MM.1S (cell line): ENCODE data around the gene PCDHA1.

Experiments used
- DNase-seq: peaks from one replicate; pipeline ENCODE4 v3.0.0-alpha.2; 2015
- H2AFZ ChIP-seq: fragments of 300-600 bp; sonication (generic); 2 replicates; pipeline ENCODE4 v1.6.0; 2016; ENCODE audit warnings: antibody characterized with exemption, low read length
- H3F3A ChIP-seq: fragments of 300-600 bp; sonication (generic); 2 replicates; pipeline ENCODE4 v1.6.1; 2016; ENCODE audit warnings: mild to moderate bottlenecking, antibody characterized with exemption, low read length, moderate library complexity, mixed read lengths; ENCODE audit not compliant: insufficient read depth
- H3K27ac ChIP-seq: fragments of 300-600 bp; sonication (generic); 2 replicates; pipeline ENCODE4 v1.5.1; 2016; ENCODE audit warnings: mild to moderate bottlenecking, low read length
- H3K27me3 ChIP-seq: fragments of 300-600 bp; sonication (generic); replicated peaks from 2 replicates; pipeline ENCODE4 v1.6.0; 2016; ENCODE audit warnings: low read length; ENCODE audit not compliant: insufficient read depth
- H3K36me3 ChIP-seq: fragments of 300-600 bp; sonication (generic); replicated peaks from 2 replicates; pipeline ENCODE4 v1.6.1; 2016; ENCODE audit warnings: mild to moderate bottlenecking, low read length, mixed read lengths; ENCODE audit not compliant: insufficient read depth
- H3K4me1 ChIP-seq: fragments of 300-600 bp; sonication (generic); 2 replicates; pipeline ENCODE4 v1.6.1; 2016; ENCODE audit warnings: low read length, mixed read lengths
- H3K4me2 ChIP-seq: fragments of 300-600 bp; sonication (generic); 2 replicates; pipeline ENCODE4 v1.6.0; 2016; ENCODE audit warnings: low read depth, low read length
- H3K4me3 ChIP-seq: fragments of 300-600 bp; sonication (generic); 2 replicates; pipeline ENCODE4 v1.5.1; 2016; ENCODE audit warnings: low read length, mixed read lengths
- H3K79me2 ChIP-seq: fragments of 300-600 bp; sonication (generic); 2 replicates; pipeline ENCODE4 v1.6.1; 2016; ENCODE audit warnings: mixed run types, low read length, mixed read lengths
- H3K9ac ChIP-seq: fragments of 300-600 bp; sonication (generic); 2 replicates; pipeline ENCODE4 v1.6.1; 2016; ENCODE audit warnings: low read length, mixed read lengths
- H3K9me2 ChIP-seq: fragments of 300-600 bp; sonication (generic); replicated peaks from 2 replicates; pipeline ENCODE4 v1.6.1; 2016; ENCODE audit warnings: mild to moderate bottlenecking, low read length, mixed read lengths; ENCODE audit not compliant: insufficient read depth
- H3K9me3 ChIP-seq: fragments of 300-600 bp; sonication (generic); replicated peaks from 2 replicates; pipeline ENCODE4 v1.6.1; 2016; ENCODE audit warnings: mild to moderate bottlenecking, low read length, mixed read lengths; ENCODE audit not compliant: insufficient read depth
- H4K20me1 ChIP-seq: fragments of 300-600 bp; sonication (generic); 2 replicates; pipeline ENCODE4 v1.6.1; 2016; ENCODE audit warnings: mild to moderate bottlenecking, low read length, moderate library complexity, mixed read lengths; ENCODE audit not compliant: insufficient read depth
- EZH2 ChIP-seq: fragments of 300-600 bp; sonication (generic); optimal IDR thresholded peaks from 2 replicates; pipeline ENCODE3; 2017; ENCODE audit warnings: low read depth, mild to moderate bottlenecking, antibody characterized with exemption, low read length, mixed read lengths
- EZH2phosphoT487 ChIP-seq: fragments of 300-600 bp; sonication (generic); IDR thresholded peaks from 2 replicates; pipeline ENCODE4 v1.6.1; 2018; ENCODE audit warnings: antibody characterized with exemption, low read length
- TF ChIP-seq, protein P1 (sequence below): fragments of 300-600 bp; sonication (generic); IDR thresholded peaks from 2 replicates; pipeline ENCODE4 v1.5.1; 2016; ENCODE audit warnings: antibody characterized with exemption, low read length, mixed read lengths

PCDHA1 gene

GRCh38 chr5:140883373-140883772, 97.4 kb downstream of the PCDHA1 start:
- Histone ChIP-seq H3K4me2 (no peak overlapping the region), H2AFZ (no peak overlapping the region), H3K4me1 (no peaks in the 10 kb centered on the region), H3K9ac (no peak overlapping the region), H3K4me3 (no peak overlapping the region), H4K20me1 (no peaks in the 10 kb centered on the region), H3K9me2 (no peaks in the 10 kb centered on the region), H3K79me2 (no peaks in the 10 kb centered on the region), H3F3A (no peaks in the 10 kb centered on the region), H3K27ac (no peak overlapping the region), H3K27me3 (no peaks in the 10 kb centered on the region), H3K9me3 (no peaks in the 10 kb centered on the region), H3K36me3 (no peaks in the 10 kb centered on the region)
- TF ChIP-seq, protein P1, sequence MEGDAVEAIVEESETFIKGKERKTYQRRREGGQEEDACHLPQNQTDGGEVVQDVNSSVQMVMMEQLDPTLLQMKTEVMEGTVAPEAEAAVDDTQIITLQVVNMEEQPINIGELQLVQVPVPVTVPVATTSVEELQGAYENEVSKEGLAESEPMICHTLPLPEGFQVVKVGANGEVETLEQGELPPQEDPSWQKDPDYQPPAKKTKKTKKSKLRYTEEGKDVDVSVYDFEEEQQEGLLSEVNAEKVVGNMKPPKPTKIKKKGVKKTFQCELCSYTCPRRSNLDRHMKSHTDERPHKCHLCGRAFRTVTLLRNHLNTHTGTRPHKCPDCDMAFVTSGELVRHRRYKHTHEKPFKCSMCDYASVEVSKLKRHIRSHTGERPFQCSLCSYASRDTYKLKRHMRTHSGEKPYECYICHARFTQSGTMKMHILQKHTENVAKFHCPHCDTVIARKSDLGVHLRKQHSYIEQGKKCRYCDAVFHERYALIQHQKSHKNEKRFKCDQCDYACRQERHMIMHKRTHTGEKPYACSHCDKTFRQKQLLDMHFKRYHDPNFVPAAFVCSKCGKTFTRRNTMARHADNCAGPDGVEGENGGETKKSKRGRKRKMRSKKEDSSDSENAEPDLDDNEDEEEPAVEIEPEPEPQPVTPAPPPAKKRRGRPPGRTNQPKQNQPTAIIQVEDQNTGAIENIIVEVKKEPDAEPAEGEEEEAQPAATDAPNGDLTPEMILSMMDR = no peak
- no peak for TF ChIP-seq EZH2phosphoT487
- TF ChIP-seq EZH2 = no peak
- no peak for DNase-seq

DNA sequence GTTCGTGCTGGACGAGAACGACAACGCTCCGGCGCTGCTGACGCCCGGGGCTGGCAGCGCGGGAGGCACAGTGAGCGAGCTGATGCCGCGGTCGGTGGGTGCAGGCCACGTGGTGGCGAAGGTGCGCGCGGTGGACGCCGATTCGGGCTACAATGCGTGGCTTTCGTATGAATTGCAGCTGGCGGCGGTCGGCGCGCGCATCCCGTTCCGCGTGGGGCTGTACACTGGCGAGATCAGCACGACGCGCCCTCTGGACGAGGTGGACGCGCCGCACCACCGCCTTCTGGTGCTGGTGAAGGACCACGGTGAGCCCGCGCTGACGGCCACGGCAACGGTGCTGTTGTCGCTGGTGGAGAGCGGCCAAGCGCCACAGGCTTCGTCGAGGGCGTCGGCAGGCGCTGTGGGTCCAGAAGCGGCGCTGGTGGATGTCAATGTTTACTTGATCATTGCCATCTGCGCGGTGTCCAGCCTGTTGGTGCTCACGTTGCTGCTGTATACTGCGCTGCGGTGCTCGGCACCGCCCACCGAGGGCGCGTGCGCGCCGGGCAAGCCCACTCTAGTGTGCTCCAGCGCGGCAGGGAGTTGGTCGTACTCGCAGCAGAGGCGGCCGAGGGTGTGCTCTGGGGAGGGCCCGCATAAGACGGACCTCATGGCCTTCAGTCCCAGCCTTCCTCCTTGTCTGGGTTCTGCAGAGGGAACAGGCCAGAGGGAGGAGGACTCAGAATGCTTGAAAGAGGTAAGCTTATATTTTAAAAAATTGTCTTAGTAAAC, 98.2 kb downstream of the PCDHA1 start:
- no peak overlapping the region for H3K27ac ChIP-seq
- H3F3A ChIP-seq = no peaks in the 10 kb centered on the region
- H2AFZ ChIP-seq = no peak overlapping the region
- H3K4me1 ChIP-seq = no peaks in the 10 kb centered on the region
- no peaks in the 10 kb centered on the region for H3K79me2 ChIP-seq
- no peak overlapping the region for H3K4me2 ChIP-seq
- no peaks in the 10 kb centered on the region for H4K20me1 ChIP-seq
- H3K9ac ChIP-seq = no peak overlapping the region
- no peaks in the 10 kb centered on the region for H3K27me3 ChIP-seq
- no peak overlapping the region for H3K4me3 ChIP-seq
- no peaks in the 10 kb centered on the region for H3K36me3 ChIP-seq
- no peaks in the 10 kb centered on the region for H3K9me3 ChIP-seq
- TF ChIP-seq EZH2phosphoT487 = no peak
- TF ChIP-seq EZH2 = no peak
- TF ChIP-seq, protein P1 = no peak
- no peaks in the 10 kb centered on the region for H3K9me2 ChIP-seq
- no peak for DNase-seq

GRCh38 chr5:140916325-140916724, 130.4 kb downstream of the PCDHA1 start:
- no peak overlapping the region for H3K4me3 ChIP-seq
- no peak overlapping the region for H2AFZ ChIP-seq
- H3K9me2 ChIP-seq = no peaks in the 10 kb centered on the region
- H3K27me3 ChIP-seq = no peaks in the 10 kb centered on the region
- no peak for DNase-seq
- H3K36me3 ChIP-seq = no peaks in the 10 kb centered on the region
- H3F3A ChIP-seq = no peaks in the 10 kb centered on the region
- H3K9me3 ChIP-seq = no peaks in the 10 kb centered on the region
- no peak overlapping the region for H3K27ac ChIP-seq
- no peak for TF ChIP-seq EZH2phosphoT487
- TF ChIP-seq, protein P1 = no peak
- no peak for TF ChIP-seq EZH2
- no peak overlapping the region for H3K9ac ChIP-seq
- no peak overlapping the region for H3K4me2 ChIP-seq
- no peaks in the 10 kb centered on the region for H4K20me1 ChIP-seq
- no peaks in the 10 kb centered on the region for H3K79me2 ChIP-seq
- H3K4me1 ChIP-seq = no peaks in the 10 kb centered on the region
